Mesenteric fat pad (tissue), 1 donor: Measurements from ENCODE around the gene PRKAR1B. TPM values are rescaled to one million over a fixed set of nuclear protein-coding genes. Genes with fewer than 3 reads are reported as not detected.

Experiments used
- DNase-seq: peaks from one replicate; pipeline ENCODE4 v3.0.0-alpha.2; 2020; ENCODE audit warnings: low spot score
- total RNA-seq: library from RNA; stranded (reverse); fragmentation: NEBNext Ultra II Directional; extraction: Animal tissue kit (Norgen Biotek cat#: 25700); gene quantifications from one replicate; pipeline ENCODE4 v1.2.1, GENCODE V29; 2021
- donor health status: DM: yes; HTN: yes; CAD: no.

Gene PRKAR1B
- total RNA-seq, 1 donor from 2014 or later = 11.7 TPM

- DNase-seq = no peak
These were observed 119.1 kb downstream of the PRKAR1B start for GRCh38 chr7:607938-608337.

GRCh38 chr7:605661-606450, 121.2 kb downstream of the PRKAR1B start:
- DNase-seq = no peak

DNA sequence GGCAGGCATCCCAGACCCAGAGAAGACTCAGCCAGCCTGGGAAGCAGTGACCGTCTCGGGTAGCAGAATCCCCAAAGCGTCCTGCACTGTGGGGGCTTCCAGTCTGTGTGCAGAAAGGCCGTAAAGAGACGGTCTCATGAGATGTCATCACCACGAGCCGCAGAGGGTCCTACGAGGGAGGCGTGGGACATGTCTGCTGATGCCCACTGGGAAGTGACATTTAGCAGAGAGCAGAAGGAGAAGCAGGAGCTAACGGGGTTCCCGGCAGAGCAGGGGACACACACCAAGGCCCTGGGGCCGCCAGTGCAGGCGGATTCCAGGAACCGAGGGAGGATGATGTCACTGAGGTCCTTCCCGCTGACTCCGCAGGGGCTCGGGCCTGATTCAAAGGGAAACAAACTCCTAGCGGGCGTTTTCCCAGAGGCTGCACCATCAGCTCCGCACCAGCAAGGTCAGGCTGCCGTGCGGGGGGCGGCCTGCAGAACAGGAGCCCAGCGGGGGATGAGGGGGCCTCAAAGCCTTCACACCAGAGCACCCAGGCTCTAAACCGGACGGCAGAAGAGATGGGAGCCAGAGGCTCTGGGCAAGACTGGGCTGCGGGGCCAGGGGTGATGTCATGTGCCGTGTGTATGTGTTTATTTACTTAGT, 122.1 kb downstream of the PRKAR1B start:
- DNase-seq = no peak

GRCh38 chr7:604001-604883, 122.8 kb downstream of the PRKAR1B start:
- peak; percentile 94 for DNase-seq

GRCh38 chr7:603152-603951, 123.7 kb downstream of the PRKAR1B start:
- no peak for DNase-seq

GRCh38 chr7:602341-603141, 124.5 kb downstream of the PRKAR1B start:
- DNase-seq = no peak

DNA sequence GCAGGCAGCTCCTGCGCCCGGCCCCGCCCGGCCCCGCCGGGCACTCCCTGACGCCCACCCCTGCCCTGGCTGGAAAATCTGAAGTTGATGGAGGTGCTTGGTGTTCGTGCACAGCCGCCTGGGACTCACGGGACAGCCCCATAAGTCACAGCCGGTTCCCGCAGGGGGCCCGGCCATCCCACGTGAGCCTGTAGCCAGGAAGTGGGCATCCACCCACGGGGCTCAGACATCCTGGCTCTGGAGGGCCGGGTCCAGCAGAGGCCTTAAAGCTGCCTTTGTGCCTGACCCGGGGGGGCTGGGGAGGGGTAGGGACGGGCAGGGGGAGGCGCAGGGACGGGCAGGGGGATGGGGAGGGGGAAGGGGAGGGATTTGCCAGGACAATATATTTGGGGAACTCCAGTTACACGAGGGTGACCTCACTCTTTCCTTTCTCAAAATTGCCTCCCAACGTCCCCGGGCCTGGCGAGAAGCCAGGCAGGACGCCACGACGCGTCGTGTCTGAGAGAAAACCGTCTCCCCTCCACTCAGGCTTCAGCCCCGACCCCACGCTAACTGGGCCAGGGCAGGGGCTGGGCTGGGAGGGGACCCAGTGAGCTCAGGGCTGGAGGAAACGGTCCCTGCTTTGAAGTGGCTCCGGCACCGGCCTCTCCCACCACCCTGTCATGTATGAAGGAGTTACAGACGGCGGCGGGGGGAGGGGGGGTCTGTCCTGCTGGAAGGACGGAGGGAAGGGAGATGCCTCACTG, 125.3 kb downstream of the PRKAR1B start:
- DNase-seq = no peak

- no peak for DNase-seq
These were observed 126.0 kb downstream of the PRKAR1B start for GRCh38 chr7:601036-601594.

GRCh38 chr7:600149-601035, 126.7 kb downstream of the PRKAR1B start:
- DNase-seq = no peak

GRCh38 chr7:598899-599298, 128.2 kb downstream of the PRKAR1B start:
- no peak for DNase-seq

GRCh38 chr7:597348-598178, 129.5 kb downstream of the PRKAR1B start:
- no peak for DNase-seq

GRCh38 chr7:596819-597182, 130.3 kb downstream of the PRKAR1B start:
- no peak for DNase-seq

DNA sequence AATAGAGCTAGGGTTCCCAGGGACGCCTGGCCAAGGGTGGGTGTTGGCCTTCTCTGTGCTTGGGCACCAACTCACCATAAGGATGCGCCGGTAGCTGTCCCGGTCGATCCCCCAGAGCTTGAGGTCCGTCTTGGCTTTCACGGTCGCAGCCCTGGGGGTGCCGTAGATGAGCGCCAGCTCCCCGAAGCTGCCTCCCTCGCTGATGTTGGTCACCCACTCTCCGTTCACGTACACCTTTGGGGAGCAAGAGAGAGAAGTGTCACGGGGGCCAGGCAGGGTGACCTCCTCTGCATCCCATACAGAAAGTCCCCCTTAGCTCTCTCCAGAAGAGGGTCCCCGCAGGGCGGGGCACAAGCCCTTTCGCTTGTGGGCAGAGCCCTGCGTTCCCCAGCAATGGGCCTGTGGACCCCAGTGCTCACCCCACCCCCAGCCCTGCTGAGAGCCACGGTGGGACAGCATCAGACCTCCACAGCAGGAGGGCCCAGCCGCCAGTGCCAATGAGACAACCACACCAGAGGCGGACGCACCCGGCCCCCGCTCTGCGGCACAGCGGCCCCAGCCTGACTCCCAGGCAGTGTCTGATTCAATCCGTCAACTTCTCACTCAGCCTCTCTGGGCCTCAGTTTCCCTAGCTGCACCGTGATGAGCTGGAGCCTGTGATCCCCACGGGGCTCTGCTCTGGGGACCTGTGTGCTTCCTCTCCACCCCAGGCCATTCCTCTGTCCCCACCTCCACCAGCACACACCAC, 130.8 kb downstream of the PRKAR1B start:
- DNase-seq = no peak

- no peak for DNase-seq
These were observed 131.5 kb downstream of the PRKAR1B start for GRCh38 chr7:595621-596010.

GRCh38 chr7:594920-595620, 132.0 kb downstream of the PRKAR1B start:
- no peak for DNase-seq
